Parathyroid adenoma (tissue), 2 donors: ENCODE measurements around the gene AVL9.

Experiments used
- H2AFZ ChIP-seq: fragments of 300-600 bp; sonication (generic); one replicate; pipeline ENCODE4 v1.7.0; 2017; ENCODE audit warnings: antibody characterized with exemption, mild to moderate bottlenecking
- H3K27ac ChIP-seq: fragments of 300-600 bp; sonication (generic); one replicate; pipeline ENCODE4 v1.7.0; 2017
- H3K27me3 ChIP-seq: fragments of 300-600 bp; sonication (generic); one replicate; pipeline ENCODE4 v1.7.0; 2017; ENCODE audit warnings: low read length; ENCODE audit not compliant: control insufficient read depth, insufficient read depth
- H3K36me3 ChIP-seq: fragments of 300-600 bp; sonication (generic); one replicate; pipeline ENCODE4 v1.7.0; 2017; ENCODE audit warnings: low read length; ENCODE audit not compliant: control insufficient read depth, insufficient read depth
- H3K4me1 ChIP-seq: fragments of 300-600 bp; sonication (generic); one replicate; pipeline ENCODE4 v1.7.0; 2017; ENCODE audit warnings: control low read depth
- H3K4me2 ChIP-seq: fragments of 300-600 bp; sonication (generic); one replicate; pipeline ENCODE4 v1.7.0; 2017; ENCODE audit warnings: low read length
- H3K4me3 ChIP-seq: fragments of 300-600 bp; sonication (generic); one replicate; pipeline ENCODE4 v1.7.0; 2017; ENCODE audit warnings: low read depth, low read length
- H3K79me2 ChIP-seq: fragments of 300-600 bp; sonication (generic); one replicate; pipeline ENCODE4 v1.7.0; 2017; ENCODE audit warnings: control low read depth
- H3K9ac ChIP-seq: fragments of 300-600 bp; sonication (generic); one replicate; pipeline ENCODE4 v1.7.0; 2017; ENCODE audit warnings: mild to moderate bottlenecking
- H3K9me3 ChIP-seq: fragments of 300-600 bp; sonication (generic); one replicate; pipeline ENCODE4 v1.7.0; 2017; ENCODE audit warnings: low read length; ENCODE audit not compliant: control insufficient read depth
- CTCF ChIP-seq: fragments of 300-600 bp; sonication (generic); IDR thresholded peaks from one replicate; pipeline ENCODE4 v1.7.0; 2017; ENCODE audit warnings: antibody characterized with exemption, mild to moderate bottlenecking
- donor health status: primary hyperparathyroidism.

AVL9 gene

GRCh38 chr7:32573110-32573687 lies 77.9 kb downstream of the AVL9 start:
- Histone ChIP-seq H3K9me3 (no peaks in the 10 kb centered on the region), H3K27me3 (no peaks in the 10 kb centered on the region), H3K4me1 (no peaks in the 10 kb centered on the region), H3K4me3 (no peak overlapping the region), H2AFZ (no peak overlapping the region), H3K9ac (no peak overlapping the region), H3K4me2 (no peak overlapping the region), H3K79me2 (no peaks in the 10 kb centered on the region), H3K27ac (no peak overlapping the region), H3K36me3 (no peaks in the 10 kb centered on the region)
- TF ChIP-seq CTCF, result no peak

GRCh38 chr7:32574626-32575025 lies 79.3 kb downstream of the AVL9 start:
- no peak overlapping the region for H3K4me2 ChIP-seq
- H3K27me3 ChIP-seq, result no peaks in the 10 kb centered on the region
- H3K4me1 ChIP-seq, result no peaks in the 10 kb centered on the region
- no peaks in the 10 kb centered on the region for H3K9me3 ChIP-seq
- H3K27ac ChIP-seq, result no peak overlapping the region
- H2AFZ ChIP-seq, result no peak overlapping the region
- no peak overlapping the region for H3K4me3 ChIP-seq
- H3K79me2 ChIP-seq, result no peaks in the 10 kb centered on the region
- no peak for TF ChIP-seq CTCF
- no peak overlapping the region for H3K9ac ChIP-seq
- no peaks in the 10 kb centered on the region for H3K36me3 ChIP-seq

GRCh38 chr7:32577421-32577820 lies 82.1 kb downstream of the AVL9 start:
- H3K36me3 ChIP-seq, result no peaks in the 10 kb centered on the region
- H3K9me3 ChIP-seq, result no peaks in the 10 kb centered on the region
- H3K27me3 ChIP-seq, result no peaks in the 10 kb centered on the region
- no peak overlapping the region for H3K4me3 ChIP-seq
- no peak overlapping the region for H3K27ac ChIP-seq
- H3K4me1 ChIP-seq, result no peaks in the 10 kb centered on the region
- no peak for TF ChIP-seq CTCF
- no peak overlapping the region for H2AFZ ChIP-seq
- no peaks in the 10 kb centered on the region for H3K79me2 ChIP-seq
- H3K9ac ChIP-seq, result no peak overlapping the region
- H3K4me2 ChIP-seq, result no peak overlapping the region

GRCh38 chr7:32579776-32580175 lies 84.5 kb downstream of the AVL9 start:
- H3K79me2 ChIP-seq, result no peaks in the 10 kb centered on the region
- H3K27me3 ChIP-seq, result no peaks in the 10 kb centered on the region
- H3K9ac ChIP-seq, result no peak overlapping the region
- no peak overlapping the region for H3K4me2 ChIP-seq
- H2AFZ ChIP-seq, result no peak overlapping the region
- no peak overlapping the region for H3K27ac ChIP-seq
- H3K9me3 ChIP-seq, result no peaks in the 10 kb centered on the region
- H3K4me3 ChIP-seq, result no peak overlapping the region
- no peaks in the 10 kb centered on the region for H3K4me1 ChIP-seq
- TF ChIP-seq CTCF, result no peak
- H3K36me3 ChIP-seq, result no peaks in the 10 kb centered on the region

- no peak overlapping the region for H3K27ac ChIP-seq
- no peaks in the 10 kb centered on the region for H3K9me3 ChIP-seq
- no peaks in the 10 kb centered on the region for H3K36me3 ChIP-seq
- TF ChIP-seq CTCF, result no peak
- no peaks in the 10 kb centered on the region for H3K79me2 ChIP-seq
- H3K4me1 ChIP-seq, result no peaks in the 10 kb centered on the region
- no peak overlapping the region for H3K9ac ChIP-seq
- H3K4me2 ChIP-seq, result no peak overlapping the region
- no peaks in the 10 kb centered on the region for H3K27me3 ChIP-seq
- H3K4me3 ChIP-seq, result no peak overlapping the region
- no peak overlapping the region for H2AFZ ChIP-seq
Observed at GRCh38 chr7:32580646-32581045, 85.4 kb downstream of the AVL9 start.
